ENCODE results near the gene FGA. TPM values are rescaled to one million over a fixed set of nuclear protein-coding genes. Genes with fewer than 3 reads are reported as not detected.

Gene FGA
- polyA plus RNA-seq, 1 donor (not counting 4 experiments of a cell fraction or from before 2014, with no cell fraction given), result not detected

- DNase-seq (ENCODE audit: low read depth, low spot score) (no peak), FAIRE-seq (no peak)
- TF ChIP-seq CTCF (optimal IDR thresholded peaks at IDR 0.05 in 1 of 3, IDR thresholded peaks at IDR 0.05 in 1 of 3, conservative IDR thresholded peaks at IDR 0.05 in 1 of 3; ENCODE audit: extremely low read depth in 1 of 3, insufficient read depth in 2 of 3, low read length in 3 of 3) (no peak), EZH2 (IDR thresholded peaks at IDR 0.05; ENCODE audit: low read length) (no peak)
- no peaks in the 10 kb centered on the region for H4K20me1 ChIP-seq (ENCODE audit: control insufficient read depth, extremely low read depth, insufficient read depth, low read length)
- H3K9me3 ChIP-seq (ENCODE audit: control insufficient read depth, low read depth, low read length), result no peaks in the 10 kb centered on the region
- no peak overlapping the region for H3K4me3 ChIP-seq (ENCODE audit: control insufficient read depth in 2 of 3, extremely low read depth in 1 of 3, insufficient read depth in 2 of 3, low read depth in 1 of 3, low read length in 3 of 3)
- dilution Hi-C loops (cut with MboI; ENCODE audit: extremely low pct_ligation_motif_present, low sequenced_read_pairs), result no loop called here
- no peak overlapping the region for H2AFZ ChIP-seq (ENCODE audit: control insufficient read depth, low read length)
- H3K36me3 ChIP-seq (ENCODE audit: control insufficient read depth in 2 of 2, extremely low read depth in 1 of 2, insufficient read depth in 2 of 2, low read length in 2 of 2), result no peaks in the 10 kb centered on the region
- no peak overlapping the region for H3K27ac ChIP-seq (ENCODE audit: control insufficient read depth, insufficient read depth, low read length)
- H3K79me2 ChIP-seq (ENCODE audit: control insufficient read depth, insufficient read depth, low read length), result no peaks in the 10 kb centered on the region
- no peaks in the 10 kb centered on the region for H3K27me3 ChIP-seq (ENCODE audit: control insufficient read depth, extremely low read depth, insufficient read depth, low read length)
- no peak overlapping the region for H3K4me2 ChIP-seq (ENCODE audit: control insufficient read depth, extremely low read depth, insufficient read depth, low read depth, low read length)
- no peaks in the 10 kb centered on the region for H3K4me1 ChIP-seq (ENCODE audit: control insufficient read depth, extremely low read depth, insufficient read depth, low read length)
- H3K9me1 ChIP-seq (ENCODE audit: control insufficient read depth, extremely low read depth, insufficient read depth, low read length), result no peaks in the 10 kb centered on the region
- H3K9ac ChIP-seq (ENCODE audit: control insufficient read depth, extremely low read depth, insufficient read depth, low read length), result no peak overlapping the region
Observed at GRCh38 chr4:154583677-154584076, 6.9 kb downstream of the FGA start.

GRCh38 chr4:154583230-154583629 is 7.3 kb downstream of the FGA start:
- no peak overlapping the region for H3K4me2 ChIP-seq (ENCODE audit: control insufficient read depth, extremely low read depth, insufficient read depth, low read depth, low read length)
- no peaks in the 10 kb centered on the region for H3K79me2 ChIP-seq (ENCODE audit: control insufficient read depth, insufficient read depth, low read length)
- DNase-seq (ENCODE audit: low read depth, low spot score), result no peak
- H3K27me3 ChIP-seq (ENCODE audit: control insufficient read depth, extremely low read depth, insufficient read depth, low read length), result no peaks in the 10 kb centered on the region
- no peaks in the 10 kb centered on the region for H3K36me3 ChIP-seq (ENCODE audit: control insufficient read depth in 2 of 2, extremely low read depth in 1 of 2, insufficient read depth in 2 of 2, low read length in 2 of 2)
- TF ChIP-seq CTCF (optimal IDR thresholded peaks at IDR 0.05 in 1 of 3, IDR thresholded peaks at IDR 0.05 in 1 of 3, conservative IDR thresholded peaks at IDR 0.05 in 1 of 3; ENCODE audit: extremely low read depth in 1 of 3, insufficient read depth in 2 of 3, low read length in 3 of 3) (no peak), EZH2 (IDR thresholded peaks at IDR 0.05; ENCODE audit: low read length) (no peak)
- H3K4me3 ChIP-seq (ENCODE audit: control insufficient read depth in 2 of 3, extremely low read depth in 1 of 3, insufficient read depth in 2 of 3, low read depth in 1 of 3, low read length in 3 of 3), result no peak overlapping the region
- no peaks in the 10 kb centered on the region for H4K20me1 ChIP-seq (ENCODE audit: control insufficient read depth, extremely low read depth, insufficient read depth, low read length)
- dilution Hi-C loops (cut with MboI; ENCODE audit: extremely low pct_ligation_motif_present, low sequenced_read_pairs), result no loop called here
- no peaks in the 10 kb centered on the region for H3K9me1 ChIP-seq (ENCODE audit: control insufficient read depth, extremely low read depth, insufficient read depth, low read length)
- H3K9me3 ChIP-seq (ENCODE audit: control insufficient read depth, low read depth, low read length), result no peaks in the 10 kb centered on the region
- no peak overlapping the region for H3K27ac ChIP-seq (ENCODE audit: control insufficient read depth, insufficient read depth, low read length)
- FAIRE-seq, result no peak
- no peak overlapping the region for H3K9ac ChIP-seq (ENCODE audit: control insufficient read depth, extremely low read depth, insufficient read depth, low read length)
- no peak overlapping the region for H2AFZ ChIP-seq (ENCODE audit: control insufficient read depth, low read length)
- H3K4me1 ChIP-seq (ENCODE audit: control insufficient read depth, extremely low read depth, insufficient read depth, low read length), result peaks cover under 1% of the 10 kb centered on the region

Data from keratinocyte (primary cell).